CD4-positive, alpha-beta T cell treated with Interleukin-2 at 100 ng/mL for 4 hours (primary cell): ENCODE data around the gene KLF3.

Experiments used
- DNase-seq: peaks from one replicate; pipeline ENCODE4 v3.0.0-alpha.2; 2020; ENCODE audit warnings: low spot score

The KLF3 gene

GRCh38 chr4:38698176-38698575 is 34.2 kb downstream of the KLF3 start:
- no peak for DNase-seq

GRCh38 chr4:38699112-38699511 is 35.1 kb downstream of the KLF3 start:
- no peak for DNase-seq

- no peak for DNase-seq
These were observed 39.6 kb downstream of the KLF3 start for GRCh38 chr4:38703635-38704034.

- no peak for DNase-seq
These were observed 40.7 kb downstream of the KLF3 start for GRCh38 chr4:38704622-38705154.

- DNase-seq, result no peak
These were observed 42.3 kb downstream of the KLF3 start for GRCh38 chr4:38706301-38706700.

GRCh38 chr4:38710053-38710452 is 46.1 kb downstream of the KLF3 start:
- DNase-seq, result no peak

GRCh38 chr4:38711066-38711465 is 47.1 kb downstream of the KLF3 start:
- no peak for DNase-seq

- no peak for DNase-seq
These were observed 51.1 kb downstream of the KLF3 start for GRCh38 chr4:38715050-38715449.

GRCh38 chr4:38716256-38716655 is 52.3 kb downstream of the KLF3 start:
- no peak for DNase-seq

GRCh38 chr4:38717604-38718003 is 53.6 kb downstream of the KLF3 start:
- DNase-seq, result no peak

GRCh38 chr4:38723114-38723513 is 59.1 kb downstream of the KLF3 start:
- DNase-seq, result no peak

- DNase-seq, result no peak
These were observed 59.9 kb downstream of the KLF3 start for GRCh38 chr4:38723726-38724474.

GRCh38 chr4:38724475-38724808 is 60.4 kb downstream of the KLF3 start:
- no peak for DNase-seq

- DNase-seq, result no peak
These were observed 64.7 kb downstream of the KLF3 start for GRCh38 chr4:38728631-38729141.

- DNase-seq, result no peak
These were observed 66.5 kb downstream of the KLF3 start for GRCh38 chr4:38730493-38730829.

GRCh38 chr4:38730830-38731646 is 67.0 kb downstream of the KLF3 start:
- peak; percentile 85 for DNase-seq

- DNase-seq, result no peak
These were observed 69.7 kb downstream of the KLF3 start for GRCh38 chr4:38733663-38734062.

GRCh38 chr4:38734446-38734845 is 70.4 kb downstream of the KLF3 start:
- no peak for DNase-seq

GRCh38 chr4:38734911-38735310 is 70.9 kb downstream of the KLF3 start:
- no peak for DNase-seq

- DNase-seq, result no peak
These were observed 71.9 kb downstream of the KLF3 start for GRCh38 chr4:38735870-38736269.

- DNase-seq, result no peak
These were observed 75.2 kb downstream of the KLF3 start for GRCh38 chr4:38738940-38739803.

GRCh38 chr4:38740303-38740702 is 76.3 kb downstream of the KLF3 start:
- no peak for DNase-seq
